Ureter (tissue), 1 donor: ENCODE measurements around the gene TMEM106C. TPM values are rescaled to one million over a fixed set of nuclear protein-coding genes. Genes with fewer than 3 reads are reported as not detected.
"Not testable (repeated sequence)": the region's sequence is repeated elsewhere in the genome, so short reads cannot be mapped to it uniquely, and the experiment has no call there.

Experiments
- DNase-seq: peaks from one replicate; pipeline ENCODE4 v3.0.0-alpha.2; 2020; ENCODE audit warnings: low spot score
- total RNA-seq: library from RNA; stranded (reverse); gene quantifications from one replicate; pipeline ENCODE4 v1.2.4, GENCODE V29; 2023
- donor health status: DM: yes; HTN: yes; CAD: no.

TMEM106C gene
- total RNA-seq, 1 donor from 2014 or later = 39.0 TPM

- peak; percentile 77 for DNase-seq
Observed at GRCh38 chr12:47949441-47950341, 13.7 kb upstream of the TMEM106C start.

DNA sequence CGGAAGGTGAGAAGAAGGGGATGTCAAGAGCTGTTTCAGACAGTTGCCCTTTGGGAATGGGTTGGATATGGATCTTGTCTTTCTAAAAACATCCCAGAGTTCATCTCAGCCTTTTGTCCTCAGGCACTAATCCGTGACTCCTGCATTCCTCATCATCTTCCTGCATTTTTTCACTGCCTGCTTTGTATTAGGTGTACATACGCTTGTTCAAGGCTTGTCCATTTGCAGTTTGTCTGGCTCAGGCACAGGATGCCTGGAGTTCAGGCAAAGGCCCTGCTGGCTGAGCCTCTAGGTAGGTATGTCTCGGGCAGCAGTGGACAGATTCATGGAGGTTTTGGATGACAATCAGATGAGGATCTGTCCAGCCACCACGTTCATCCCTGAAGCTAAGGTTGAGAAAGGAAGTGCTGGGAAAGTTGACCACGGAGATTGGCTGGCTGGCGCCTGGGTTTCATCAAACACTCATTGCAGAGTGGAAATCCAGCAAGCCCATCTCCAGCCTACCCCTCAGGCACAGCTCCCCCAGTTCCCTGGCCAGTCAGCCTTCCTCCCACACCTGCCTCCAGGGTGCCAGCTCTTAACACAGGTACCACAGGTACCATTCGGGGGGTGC is 12.4 kb upstream of the TMEM106C start:
- DNase-seq = no peak

- DNase-seq = no peak
Observed at GRCh38 chr12:47954058-47954457, 9.3 kb upstream of the TMEM106C start.

GRCh38 chr12:47954467-47955045 is 8.8 kb upstream of the TMEM106C start:
- DNase-seq = no peak

GRCh38 chr12:47955059-47955458 is 8.3 kb upstream of the TMEM106C start:
- DNase-seq = no peak

DNA sequence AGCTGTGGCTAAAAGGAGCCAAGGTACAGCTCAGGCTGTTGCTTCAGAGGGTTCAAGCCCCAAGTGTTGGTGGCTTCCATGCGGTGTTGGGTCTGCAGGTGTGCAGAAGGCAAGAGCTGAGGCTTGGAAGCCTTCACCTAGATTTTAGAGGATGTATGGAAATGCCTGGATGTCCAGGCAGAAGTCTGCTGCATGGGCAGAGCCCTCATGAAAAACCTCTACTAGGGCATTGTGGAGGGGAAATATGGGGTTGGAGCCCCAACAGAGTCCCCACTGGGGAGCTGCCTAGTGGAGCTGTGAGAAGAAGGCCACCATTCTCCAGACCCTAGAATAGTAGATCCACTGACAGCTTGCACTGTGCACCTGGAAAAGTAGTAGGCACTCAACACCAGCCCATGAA is 5.7 kb upstream of the TMEM106C start:
- not testable (repeated sequence) for DNase-seq

GRCh38 chr12:47962198-47962597 is 1.2 kb upstream of the TMEM106C start:
- DNase-seq = no peak

DNA sequence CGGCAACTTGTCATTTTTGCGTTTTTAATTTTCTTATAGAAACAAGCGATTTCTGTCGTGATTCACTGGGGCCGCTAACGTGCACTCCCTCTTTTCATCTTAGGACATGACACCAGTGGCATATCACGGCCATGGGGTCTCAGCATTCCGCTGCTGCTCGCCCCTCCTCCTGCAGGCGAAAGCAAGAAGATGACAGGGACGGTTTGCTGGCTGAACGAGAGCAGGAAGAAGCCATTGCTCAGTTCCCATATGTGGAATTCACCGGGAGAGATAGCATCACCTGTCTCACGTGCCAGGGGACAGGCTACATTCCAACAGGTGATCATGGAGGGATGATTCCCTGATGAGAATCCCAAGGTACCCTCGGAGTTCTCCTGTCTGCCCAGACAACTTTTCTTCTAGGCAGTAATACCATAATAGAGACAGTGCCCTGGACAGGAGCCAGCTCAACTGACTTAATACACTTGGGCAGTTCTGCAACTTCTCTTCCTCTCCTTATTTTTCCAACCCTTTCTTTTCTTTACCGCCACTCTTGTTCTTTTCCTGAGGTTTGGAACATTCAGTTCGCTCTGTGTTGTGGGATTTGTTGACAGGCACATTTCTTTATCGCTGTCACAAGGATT is 821 bp downstream of the TMEM106C start:
- DNase-seq = no peak

- DNase-seq = no peak
Observed at GRCh38 chr12:47965581-47965980, 2.2 kb downstream of the TMEM106C start.

- DNase-seq = no peak
Observed at GRCh38 chr12:47967461-47968321, 4.3 kb downstream of the TMEM106C start.

GRCh38 chr12:47969845-47970244 is 6.4 kb downstream of the TMEM106C start:
- DNase-seq = no peak

- DNase-seq = no peak
Observed at GRCh38 chr12:47970843-47971242, 7.4 kb downstream of the TMEM106C start.

DNA sequence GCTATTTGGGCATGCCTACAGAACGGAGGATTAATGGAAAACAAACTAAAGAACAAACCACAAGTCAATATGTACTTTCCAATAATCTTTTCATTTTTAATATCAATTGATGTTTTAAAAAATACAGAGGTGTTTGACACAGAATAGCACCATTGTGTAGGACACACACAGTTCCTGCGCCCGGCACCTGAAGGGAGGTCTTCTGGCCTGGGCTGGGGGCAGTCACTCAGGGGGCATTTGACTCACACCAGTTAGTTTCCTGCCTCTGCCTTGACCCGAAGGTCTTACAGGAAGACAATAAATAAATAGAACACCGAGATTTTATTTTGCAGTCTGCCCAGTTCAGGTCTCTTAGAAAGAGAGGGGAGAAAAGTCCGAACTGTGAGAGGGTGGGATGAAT is 9.5 kb downstream of the TMEM106C start:
- no peak for DNase-seq

GRCh38 chr12:47973870-47974269 is 10.5 kb downstream of the TMEM106C start:
- no peak for DNase-seq

- DNase-seq = no peak
Observed at GRCh38 chr12:47975036-47975620, 11.7 kb downstream of the TMEM106C start.

- no peak for DNase-seq
Observed at GRCh38 chr12:47975816-47976215, 12.4 kb downstream of the TMEM106C start.

DNA sequence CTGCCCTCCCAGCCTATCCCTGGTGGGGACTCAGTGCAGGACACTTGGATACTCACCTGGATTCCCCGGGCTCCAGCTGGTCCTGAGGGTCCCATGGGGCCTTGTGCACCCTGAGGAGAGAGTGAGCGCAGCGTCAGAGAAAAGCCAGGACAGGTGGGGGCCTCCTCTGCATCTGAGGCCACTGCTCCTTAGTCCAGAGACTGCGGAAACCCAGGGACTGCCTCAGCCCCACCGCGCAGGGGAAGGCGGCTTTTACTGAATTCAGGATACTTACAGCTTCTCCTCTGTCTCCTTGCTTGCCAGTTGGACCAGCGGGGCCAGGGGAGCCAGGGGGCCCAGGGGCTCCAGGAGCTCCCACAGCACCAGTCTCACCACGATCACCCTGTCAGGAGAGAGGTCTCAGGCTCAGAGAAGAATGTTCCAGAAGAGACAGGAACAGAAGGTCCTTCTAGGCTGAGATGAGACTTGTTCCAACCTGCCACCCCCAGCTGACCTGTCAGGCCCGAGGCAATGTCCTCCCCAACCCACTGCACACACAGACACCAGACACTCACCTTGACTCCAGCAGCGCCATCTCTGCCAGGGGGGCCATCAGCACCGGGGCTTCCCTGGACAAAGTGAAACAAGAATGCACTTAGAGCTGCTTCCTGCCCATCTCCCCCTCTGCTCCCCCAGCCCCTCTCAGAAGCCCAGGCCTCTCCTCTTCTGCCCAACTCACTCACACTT is 13.8 kb downstream of the TMEM106C start:
- no peak for DNase-seq

DNA sequence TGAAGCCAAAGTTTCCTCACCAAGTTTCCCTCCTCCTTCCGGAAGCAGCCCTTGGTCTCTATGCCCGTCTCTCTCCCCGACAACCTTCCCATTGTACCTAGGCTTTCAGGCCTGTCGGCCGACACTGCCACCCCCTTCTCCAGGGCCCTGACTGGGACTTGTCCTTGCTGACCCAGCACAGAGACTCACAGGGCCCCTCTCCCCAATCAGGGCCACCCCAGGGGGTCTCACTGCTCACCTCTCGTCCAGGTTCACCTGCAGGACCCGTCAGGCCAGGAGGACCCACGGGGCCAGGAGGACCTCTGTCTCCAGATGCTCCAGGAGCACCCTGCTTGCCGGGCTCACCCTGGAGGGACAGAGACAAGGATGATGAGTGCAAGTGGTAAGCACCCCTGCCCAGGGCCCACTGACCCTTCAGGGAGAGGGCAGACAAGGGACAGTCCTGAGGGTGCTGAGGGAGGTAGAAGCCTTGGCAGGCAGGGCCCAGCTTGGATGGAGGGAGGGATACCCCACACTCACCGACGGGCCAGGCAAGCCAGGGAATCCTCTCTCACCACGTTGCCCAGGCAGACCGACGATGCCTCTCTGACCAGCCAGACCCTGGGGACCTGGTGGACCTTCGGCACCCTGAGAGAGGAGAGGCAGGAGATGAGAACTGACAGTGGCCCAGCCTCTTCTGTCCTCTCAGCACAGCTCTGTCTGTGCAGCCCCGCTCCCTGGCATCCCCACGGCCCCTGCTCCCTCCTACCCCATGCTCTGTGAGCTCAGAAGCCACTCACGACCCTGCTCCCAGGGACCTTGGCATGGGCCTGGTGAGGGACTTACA is 14.6 kb downstream of the TMEM106C start:
- no peak for DNase-seq

GRCh38 chr12:47978598-47978873 is 15.1 kb downstream of the TMEM106C start:
- no peak for DNase-seq

DNA sequence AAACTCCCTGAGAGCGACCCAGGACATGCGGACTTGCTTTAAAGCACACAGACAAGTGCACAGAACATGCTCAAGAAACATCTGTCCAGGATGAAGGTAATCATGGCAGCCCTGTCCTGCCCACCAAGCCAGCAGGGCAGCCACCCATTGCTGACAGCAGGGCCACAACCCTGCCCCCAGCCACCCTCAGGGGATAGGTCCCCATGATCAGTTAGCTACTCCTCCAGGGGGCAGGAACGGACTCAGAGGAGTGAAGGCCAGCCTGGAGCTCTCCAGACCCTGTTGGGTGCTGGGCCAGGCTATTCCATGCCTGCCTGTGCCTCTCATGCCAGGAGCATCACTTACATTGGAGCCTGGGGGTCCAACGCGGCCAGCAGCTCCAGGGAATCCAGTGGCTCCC is 15.8 kb downstream of the TMEM106C start:
- DNase-seq = no peak
